HUDEP-2 (cell line): Measurements from ENCODE around the gene TOM1L1.

Experiments
- DNase-seq, 76 experiments: peaks; one replicate each; lab custom pipeline; 2025; ENCODE audit not compliant: unreplicated experiment in 76 of 76; lab: John Stamatoyannopoulos, UW

Gene TOM1L1

GRCh38 chr17:54944796-54945195 is 44.1 kb downstream of the TOM1L1 start:
- DNase-seq: no peak

DNA sequence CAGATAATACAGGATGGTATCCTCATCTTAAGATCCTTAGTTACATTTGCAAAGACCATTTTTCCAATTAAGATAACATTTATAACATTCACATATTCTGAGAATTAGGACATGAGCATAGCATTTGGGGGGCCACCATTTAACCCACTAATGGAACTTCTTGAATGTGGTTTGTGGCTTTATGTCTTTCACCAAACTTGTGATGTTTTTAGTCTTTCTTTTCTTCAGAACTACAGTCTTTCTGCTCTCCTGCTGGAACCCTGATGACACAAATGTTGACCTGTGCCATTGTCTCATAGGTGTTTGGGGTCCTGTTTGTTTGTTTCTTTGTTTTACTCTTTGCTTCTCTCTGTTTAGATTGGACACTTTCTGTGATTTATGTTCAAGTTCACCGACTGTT is 44.6 kb downstream of the TOM1L1 start:
- no peak for DNase-seq

DNA sequence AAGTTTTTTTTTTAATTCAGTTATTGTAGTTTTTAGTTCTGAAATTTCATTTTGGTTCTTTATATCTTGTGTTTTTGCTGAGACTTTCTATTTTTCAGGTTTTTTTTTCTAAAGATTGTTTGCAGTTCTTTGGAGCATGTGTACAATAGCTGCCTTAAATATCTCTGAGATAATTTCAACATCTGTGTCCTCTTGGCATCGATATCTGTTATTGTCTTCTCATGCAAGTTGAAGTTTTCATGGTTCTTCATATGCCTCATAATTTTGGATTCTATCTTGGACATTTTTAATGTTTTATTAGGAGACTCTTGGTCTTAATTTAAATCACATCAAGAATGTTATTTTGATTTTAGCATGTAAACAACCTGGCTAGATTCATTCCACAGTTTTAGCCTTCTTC is 45.0 kb downstream of the TOM1L1 start:
- DNase-seq: peak in 1 of 76 experiments; percentile 10

DNA sequence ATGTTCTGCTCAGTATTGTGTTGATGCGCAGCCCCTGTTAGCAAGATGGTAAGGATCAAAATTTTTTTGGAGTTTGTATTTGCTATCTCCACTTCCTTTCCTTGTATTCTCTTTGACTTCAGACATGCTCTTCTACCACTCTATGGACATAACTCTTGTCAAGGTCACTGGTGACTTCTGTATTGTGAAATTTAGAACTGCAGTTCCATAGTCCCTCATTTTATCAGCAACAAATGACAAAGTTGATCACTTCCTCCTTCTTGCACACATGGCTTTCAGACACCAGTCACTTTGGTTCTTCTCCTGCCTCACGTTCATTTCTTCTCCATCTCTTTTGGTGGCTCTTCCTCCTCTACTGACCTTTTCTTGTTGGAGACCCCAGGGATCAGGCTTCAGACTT is 46.7 kb downstream of the TOM1L1 start:
- no peak for DNase-seq

GRCh38 chr17:54948380-54948779 is 47.7 kb downstream of the TOM1L1 start:
- DNase-seq: peak in 1 of 76 experiments; percentile 15

DNA sequence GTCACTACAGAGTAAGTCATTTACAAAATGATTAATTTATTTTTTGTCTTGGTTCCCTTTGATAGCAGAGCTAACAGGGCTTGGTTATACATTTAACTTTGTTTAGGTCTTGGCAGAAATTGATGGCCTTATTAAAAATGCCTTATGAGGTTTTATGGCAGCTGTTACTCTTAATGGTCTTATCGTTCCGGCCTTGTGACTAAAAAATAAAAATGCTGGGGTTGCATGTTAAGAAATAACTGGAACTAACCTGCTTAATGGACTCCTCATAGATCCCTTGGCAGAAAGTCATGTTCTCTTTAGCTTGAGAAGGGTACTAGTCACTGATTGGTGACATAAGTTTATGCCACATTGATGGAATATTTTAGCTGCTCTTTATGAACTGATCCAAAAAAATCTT is 49.5 kb downstream of the TOM1L1 start:
- no peak for DNase-seq

DNA sequence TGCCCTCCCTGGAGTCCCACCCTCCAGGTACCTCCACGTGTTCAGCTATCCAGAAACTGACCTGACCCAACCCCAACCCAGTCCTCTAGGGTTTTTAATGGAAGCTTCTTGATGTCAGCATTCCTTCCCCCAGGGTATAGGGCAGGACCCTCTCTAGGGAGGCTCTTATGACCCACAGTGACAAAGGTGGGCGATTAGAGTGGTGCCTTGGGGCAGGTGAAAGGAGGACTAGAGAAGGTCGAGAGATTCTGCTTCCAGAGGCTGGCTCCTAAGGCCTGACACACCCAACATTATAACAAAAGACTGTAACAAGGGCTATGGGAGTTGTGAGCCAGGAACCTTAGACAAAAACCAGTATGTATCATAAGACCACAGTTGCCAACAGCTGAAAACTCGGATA is 50.6 kb downstream of the TOM1L1 start:
- DNase-seq: no peak

- no peak for DNase-seq
Measured at GRCh38 chr17:54956791-54957190, 56.1 kb downstream of the TOM1L1 start.

- DNase-seq: peak in 9 of 76 experiments; percentile 2 to 44 (median 35)
Measured at GRCh38 chr17:54967621-54968261, 67.1 kb downstream of the TOM1L1 start.

GRCh38 chr17:54968262-54968987 is 67.8 kb downstream of the TOM1L1 start, which contains the start of the genes COX11 and STXBP4:
Gene COX11 (minus strand): TSS chr17:54968654. CDS start chr17:54968646, 8 bp downstream.
Gene STXBP4 (plus strand): TSS chr17:54968765. CDS start chr17:54986220, 17,455 bp downstream.
- DNase-seq: peak; percentile 42 to 96 (median 89)

- DNase-seq: peak in 9 of 76 experiments; percentile 24 to 60 (median 45)
Measured at GRCh38 chr17:54968988-54969332, 68.3 kb downstream of the TOM1L1 start.

- peak in 1 of 76 experiments; percentile 16 for DNase-seq
Measured at GRCh38 chr17:54969658-54970572, 69.3 kb downstream of the TOM1L1 start.

DNA sequence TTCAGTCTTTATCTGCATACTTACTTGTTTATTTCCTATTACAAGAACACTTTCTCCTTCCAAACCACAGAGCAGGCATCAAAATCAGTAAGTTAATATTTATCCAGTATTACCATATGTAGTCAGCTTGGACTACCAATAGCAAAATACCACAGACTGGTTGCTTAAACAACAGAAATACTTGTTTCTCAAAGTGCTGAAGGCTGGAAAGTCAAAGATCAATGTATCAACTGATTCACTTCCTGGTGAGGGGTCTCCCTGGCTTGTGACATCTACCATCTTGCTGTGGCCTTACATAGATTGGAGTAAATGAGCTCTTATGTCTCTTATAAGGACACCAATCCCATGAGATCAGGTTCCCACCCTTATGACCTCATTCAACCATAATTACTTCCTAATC is 70.5 kb downstream of the TOM1L1 start:
- DNase-seq: no peak

DNA sequence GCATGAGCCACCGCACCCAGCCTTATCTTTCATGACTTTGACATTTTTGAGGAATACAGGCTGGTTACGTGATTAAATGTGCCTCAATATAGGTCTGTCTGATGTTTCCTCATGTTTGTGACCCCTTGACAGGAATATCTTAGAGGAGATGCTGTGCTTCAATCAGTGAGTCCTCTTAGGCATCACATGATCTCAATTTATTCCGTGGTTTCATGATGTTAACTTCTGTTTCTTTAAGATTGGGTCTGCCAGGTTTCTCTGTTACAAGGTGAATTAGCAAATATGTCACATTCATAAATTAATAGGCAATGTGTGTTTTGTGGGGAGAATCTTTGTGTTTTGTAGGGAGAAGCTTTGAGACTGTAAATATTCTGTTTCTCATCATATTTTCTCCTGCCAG is 71.2 kb downstream of the TOM1L1 start:
- DNase-seq: no peak

- no peak for DNase-seq
Measured at GRCh38 chr17:54972406-54973138, 71.9 kb downstream of the TOM1L1 start.

- DNase-seq: no peak
Measured at GRCh38 chr17:54974759-54975158, 74.1 kb downstream of the TOM1L1 start.

DNA sequence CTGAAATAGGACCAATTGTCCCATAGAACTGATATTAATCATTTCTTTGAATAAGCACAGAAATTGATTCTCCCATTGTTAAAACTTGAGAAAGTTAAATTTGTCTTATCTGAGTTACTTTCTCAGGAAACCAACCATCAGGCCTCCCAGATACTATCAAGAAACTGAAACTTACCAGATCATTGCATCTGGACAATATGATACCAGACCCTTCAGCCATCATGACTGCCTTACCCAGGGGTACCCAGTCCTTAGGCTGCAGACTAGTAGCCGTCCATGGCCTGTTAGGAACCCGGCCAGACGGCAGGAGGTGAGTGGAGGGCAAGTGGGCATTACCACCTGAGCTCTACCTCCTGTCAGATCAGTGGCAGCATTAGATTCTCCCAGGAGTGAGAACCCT is 75.7 kb downstream of the TOM1L1 start:
- DNase-seq: no peak

DNA sequence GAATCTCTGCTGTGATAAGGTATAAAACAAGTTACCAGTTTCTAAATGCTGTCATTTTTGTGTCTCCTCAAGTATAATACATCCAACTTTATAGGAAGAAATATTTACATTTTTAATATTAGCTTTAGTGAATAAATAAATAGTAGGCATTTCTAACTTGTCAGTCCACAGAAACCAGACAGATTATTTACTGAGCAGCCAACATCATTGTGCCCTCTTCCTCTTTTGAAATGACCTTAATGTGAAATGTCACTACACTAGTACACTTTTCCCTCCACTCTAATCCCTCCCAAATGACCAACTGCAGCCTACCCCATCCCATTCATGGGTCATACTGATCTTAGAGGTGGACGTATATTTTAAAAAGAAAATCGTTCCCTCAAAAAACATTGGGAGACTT is 77.1 kb downstream of the TOM1L1 start:
- no peak for DNase-seq

GRCh38 chr17:54979657-54980056 is 79.0 kb downstream of the TOM1L1 start:
- DNase-seq: no peak

DNA sequence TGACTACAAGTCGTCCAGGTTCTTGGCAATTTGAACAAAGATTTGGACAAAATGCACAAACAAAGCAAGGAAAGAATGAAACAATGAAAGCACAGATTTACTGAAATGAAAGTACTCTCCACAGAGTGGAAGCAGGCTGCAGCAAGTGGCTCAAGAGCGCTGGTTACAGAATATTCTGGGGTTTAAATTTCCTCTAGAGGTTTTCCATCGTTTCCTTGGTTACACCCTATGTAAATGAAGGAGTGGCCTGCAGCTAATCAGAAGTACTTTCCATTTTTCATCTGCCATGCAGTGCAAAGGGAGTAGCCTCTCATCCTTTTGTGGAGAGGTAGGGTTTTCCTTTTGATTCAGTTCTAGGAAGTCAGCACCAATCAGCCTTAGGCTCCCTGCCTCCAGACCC is 79.7 kb downstream of the TOM1L1 start:
- DNase-seq: no peak

- DNase-seq: no peak
Measured at GRCh38 chr17:54982399-54982798, 81.7 kb downstream of the TOM1L1 start.
